Epithelial cell of esophagus (primary cell): ENCODE data around the gene CCDC192.
"Not testable (repeated sequence)": the region's sequence is repeated elsewhere in the genome, so short reads cannot be mapped to it uniquely, and the experiment has no call there.

Source experiments
- DNase-seq: peaks from one replicate; pipeline ENCODE4 v3.0.0; 2010; ENCODE audit warnings: low read depth
- H3K4me3 ChIP-seq: 2 replicates; pipeline ENCODE4 v1.5.1; 2011; ENCODE audit warnings: mild to moderate bottlenecking, low read length, control low read depth
- CTCF ChIP-seq: IDR thresholded peaks from 2 replicates; pipeline ENCODE4 v1.5.1; 2011; ENCODE audit warnings: low read depth, mild to moderate bottlenecking, low read length, control low read depth, inconsistent platforms; ENCODE audit not compliant: insufficient read depth; ENCODE audit errors: missing control alignments

The CCDC192 gene

GRCh38 chr5:127667926-127668325, 35.3 kb upstream of the CCDC192 start:
- no peak for TF ChIP-seq CTCF
- no peak overlapping the region for H3K4me3 ChIP-seq
- DNase-seq = no peak

DNA sequence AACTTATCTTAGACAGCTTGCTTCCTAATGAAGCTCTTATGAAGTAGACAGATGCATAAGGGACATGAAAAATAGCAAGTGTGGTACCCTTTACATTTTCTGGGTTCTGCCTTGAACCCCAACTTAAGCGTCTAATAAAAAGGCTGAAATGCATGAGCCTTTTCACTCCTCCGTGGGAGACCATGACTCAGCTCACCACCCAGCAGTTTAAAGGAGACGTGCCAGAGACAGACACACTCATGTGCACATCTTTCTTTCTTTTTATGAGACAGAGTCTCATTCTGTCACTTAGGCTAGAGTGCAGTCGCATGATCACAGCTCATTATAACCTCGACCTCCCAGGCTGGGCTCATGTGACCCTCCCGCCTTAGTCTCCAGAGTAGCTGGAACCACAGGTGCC, 32.0 kb upstream of the CCDC192 start:
- H3K4me3 ChIP-seq = no peak overlapping the region
- TF ChIP-seq CTCF = no peak
- DNase-seq = no peak

GRCh38 chr5:127673117-127673800, 29.9 kb upstream of the CCDC192 start:
- DNase-seq = no peak
- no peak overlapping the region for H3K4me3 ChIP-seq
- no peak for TF ChIP-seq CTCF

DNA sequence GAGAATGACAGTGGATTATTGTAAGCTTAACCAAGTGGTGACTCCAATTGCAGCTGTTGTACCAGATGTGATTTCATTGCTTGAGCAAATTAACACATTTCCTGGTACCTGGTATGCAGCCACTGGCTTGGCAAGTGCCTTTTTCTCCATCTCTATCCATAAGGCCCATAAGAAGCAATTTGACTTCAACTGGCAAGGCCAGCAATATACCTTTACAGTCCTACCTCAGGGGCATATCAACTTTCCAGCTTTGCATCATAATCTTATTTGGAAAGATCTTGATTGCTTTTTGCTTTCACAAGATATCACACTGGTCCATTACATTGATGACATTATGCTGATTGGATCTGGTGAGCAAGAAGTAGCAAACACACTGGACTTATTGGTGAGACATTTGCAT, 26.2 kb upstream of the CCDC192 start:
- not testable (repeated sequence) for H3K4me3 ChIP-seq, DNase-seq

- peak; percentile 48 for DNase-seq
- H3K4me3 ChIP-seq = not testable (repeated sequence)
These were observed 23.4 kb upstream of the CCDC192 start for GRCh38 chr5:127679691-127680330.

DNA sequence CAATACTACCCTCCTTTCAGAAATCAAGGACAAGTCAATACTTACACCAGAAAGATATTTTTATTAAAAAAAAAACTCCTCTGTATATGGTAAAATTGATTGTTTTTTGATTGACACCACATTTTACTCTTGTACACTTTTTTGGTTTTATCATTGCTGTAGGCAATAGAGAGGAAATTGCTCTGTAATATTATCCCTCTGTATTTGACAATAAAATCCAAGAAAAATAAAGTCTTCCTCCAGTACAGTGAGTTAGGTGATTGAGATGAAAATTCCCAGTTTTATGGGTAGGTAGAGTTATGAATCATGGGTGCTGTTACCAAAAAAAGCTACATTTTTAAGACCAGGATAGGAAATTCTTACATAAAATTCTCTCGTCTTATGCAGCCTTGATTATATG, 22.6 kb upstream of the CCDC192 start:
- no peak overlapping the region for H3K4me3 ChIP-seq
- no peak for TF ChIP-seq CTCF
- no peak for DNase-seq

GRCh38 chr5:127683008-127683407, 20.2 kb upstream of the CCDC192 start:
- DNase-seq = no peak
- no peak overlapping the region for H3K4me3 ChIP-seq
- no peak for TF ChIP-seq CTCF
